Ishikawa (cell line): ENCODE measurements around the gene STIM1.

Experiments used
- CEBPB ChIP-seq: IDR thresholded peaks from 2 replicates; pipeline ENCODE4 v1.6.1; 2012
- CREB1 ChIP-seq: IDR thresholded peaks from 2 replicates; pipeline ENCODE4 v1.6.1; 2012; ENCODE audit warnings: low read depth
- EGR1 ChIP-seq: IDR thresholded peaks from 2 replicates; pipeline ENCODE4 v1.6.1; 2012
- EP300 ChIP-seq: IDR thresholded peaks from 2 replicates; pipeline ENCODE4 v1.6.1; 2012; ENCODE audit warnings: borderline replicate concordance
- FOXM1 ChIP-seq: IDR thresholded peaks from 2 replicates; pipeline ENCODE4 v1.6.1; 2012; ENCODE audit warnings: low read depth, borderline replicate concordance
- NFIC ChIP-seq: IDR thresholded peaks from 2 replicates; pipeline ENCODE4 v1.6.1; 2012
- RAD21 ChIP-seq: IDR thresholded peaks from 2 replicates; pipeline ENCODE4 v1.6.1; 2012; ENCODE audit warnings: low read depth
- TAF1 ChIP-seq: IDR thresholded peaks from 2 replicates; pipeline ENCODE4 v1.6.1; 2012; ENCODE audit warnings: low read depth, mild to moderate bottlenecking
- TCF12 ChIP-seq: IDR thresholded peaks from 2 replicates; pipeline ENCODE4 v1.6.1; 2012; ENCODE audit warnings: low read depth
- TEAD4 ChIP-seq: IDR thresholded peaks from 2 replicates; pipeline ENCODE4 v1.6.1; 2012
- USF1 ChIP-seq: IDR thresholded peaks from 2 replicates; pipeline ENCODE4 v1.6.1; 2012
- YY1 ChIP-seq: IDR thresholded peaks from 2 replicates; pipeline ENCODE4 v1.6.1; 2012; ENCODE audit warnings: low read depth
- ZBTB7A ChIP-seq: IDR thresholded peaks from 2 replicates; pipeline ENCODE4 v1.6.1; 2012; ENCODE audit warnings: low read depth
- TF ChIP-seq, protein P1 (sequence below): IDR thresholded peaks from 2 replicates; pipeline ENCODE4 v1.6.1; 2012
- TF ChIP-seq, protein P2 (sequence below): IDR thresholded peaks from 2 replicates; pipeline ENCODE4 v1.6.1; 2012; ENCODE audit warnings: low read depth, mild to moderate bottlenecking

Gene STIM1

GRCh38 chr11:3854977-3855807, at the start of gene STIM1:
Gene STIM1, plus strand, starts transcription at chr11:3855664. Its CDS starts 607 bp downstream, at chr11:3856271.
- TF ChIP-seq CREB1 (no peak), EGR1 (no peak), ZBTB7A (peak; percentile 68), TEAD4 (no peak), CEBPB (peak; percentile 11; the same call in 1 of the 2 replicates), NFIC (no peak), TAF1 (peak; percentile 47; the same call in 1 of the 2 replicates), EP300 (no peak), RAD21 (peak; percentile 77), USF1 (no peak), FOXM1 (no peak), YY1 (peak; percentile 39; the same call in 1 of the 2 replicates), TCF12 (peak; percentile 49)
- TF ChIP-seq, protein P1, sequence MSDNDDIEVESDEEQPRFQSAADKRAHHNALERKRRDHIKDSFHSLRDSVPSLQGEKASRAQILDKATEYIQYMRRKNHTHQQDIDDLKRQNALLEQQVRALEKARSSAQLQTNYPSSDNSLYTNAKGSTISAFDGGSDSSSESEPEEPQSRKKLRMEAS = peak; percentile 87
- TF ChIP-seq, protein P2, sequence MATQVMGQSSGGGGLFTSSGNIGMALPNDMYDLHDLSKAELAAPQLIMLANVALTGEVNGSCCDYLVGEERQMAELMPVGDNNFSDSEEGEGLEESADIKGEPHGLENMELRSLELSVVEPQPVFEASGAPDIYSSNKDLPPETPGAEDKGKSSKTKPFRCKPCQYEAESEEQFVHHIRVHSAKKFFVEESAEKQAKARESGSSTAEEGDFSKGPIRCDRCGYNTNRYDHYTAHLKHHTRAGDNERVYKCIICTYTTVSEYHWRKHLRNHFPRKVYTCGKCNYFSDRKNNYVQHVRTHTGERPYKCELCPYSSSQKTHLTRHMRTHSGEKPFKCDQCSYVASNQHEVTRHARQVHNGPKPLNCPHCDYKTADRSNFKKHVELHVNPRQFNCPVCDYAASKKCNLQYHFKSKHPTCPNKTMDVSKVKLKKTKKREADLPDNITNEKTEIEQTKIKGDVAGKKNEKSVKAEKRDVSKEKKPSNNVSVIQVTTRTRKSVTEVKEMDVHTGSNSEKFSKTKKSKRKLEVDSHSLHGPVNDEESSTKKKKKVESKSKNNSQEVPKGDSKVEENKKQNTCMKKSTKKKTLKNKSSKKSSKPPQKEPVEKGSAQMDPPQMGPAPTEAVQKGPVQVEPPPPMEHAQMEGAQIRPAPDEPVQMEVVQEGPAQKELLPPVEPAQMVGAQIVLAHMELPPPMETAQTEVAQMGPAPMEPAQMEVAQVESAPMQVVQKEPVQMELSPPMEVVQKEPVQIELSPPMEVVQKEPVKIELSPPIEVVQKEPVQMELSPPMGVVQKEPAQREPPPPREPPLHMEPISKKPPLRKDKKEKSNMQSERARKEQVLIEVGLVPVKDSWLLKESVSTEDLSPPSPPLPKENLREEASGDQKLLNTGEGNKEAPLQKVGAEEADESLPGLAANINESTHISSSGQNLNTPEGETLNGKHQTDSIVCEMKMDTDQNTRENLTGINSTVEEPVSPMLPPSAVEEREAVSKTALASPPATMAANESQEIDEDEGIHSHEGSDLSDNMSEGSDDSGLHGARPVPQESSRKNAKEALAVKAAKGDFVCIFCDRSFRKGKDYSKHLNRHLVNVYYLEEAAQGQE = no peak

- no peak for TF ChIP-seq YY1
- 0 out of 2 replicates have a peak, but pooled peaks have one; percentile 17 for TF ChIP-seq TCF12
- peak; percentile 23; the same call in 1 of the 2 replicates for TF ChIP-seq TAF1
- no peak for TF ChIP-seq NFIC
- TF ChIP-seq ZBTB7A = peak; percentile 98
- TF ChIP-seq, protein P1 = no peak
- peak; percentile 72 for TF ChIP-seq RAD21
Measured at GRCh38 chr11:3807909-3808860, 47.3 kb upstream of the STIM1 start, which contains the start of gene PGAP2. Gene PGAP2, plus strand, starts transcription at chr11:3808560. Its CDS starts 2,700 bp downstream, at chr11:3811260.

- TF ChIP-seq TCF12 (no peak), RAD21 (peak; percentile 71), TEAD4 (no peak), EP300 (no peak), USF1 (0 out of 2 replicates have a peak, but pooled peaks have one; percentile 21), TAF1 (no peak), YY1 (no peak), FOXM1 (no peak), EGR1 (no peak), CREB1 (no peak), NFIC (no peak), ZBTB7A (no peak)
- TF ChIP-seq, protein P2 = no peak
- TF ChIP-seq, protein P1 = no peak
Measured at GRCh38 chr11:3808861-3809623, 46.4 kb upstream of the STIM1 start.

DNA sequence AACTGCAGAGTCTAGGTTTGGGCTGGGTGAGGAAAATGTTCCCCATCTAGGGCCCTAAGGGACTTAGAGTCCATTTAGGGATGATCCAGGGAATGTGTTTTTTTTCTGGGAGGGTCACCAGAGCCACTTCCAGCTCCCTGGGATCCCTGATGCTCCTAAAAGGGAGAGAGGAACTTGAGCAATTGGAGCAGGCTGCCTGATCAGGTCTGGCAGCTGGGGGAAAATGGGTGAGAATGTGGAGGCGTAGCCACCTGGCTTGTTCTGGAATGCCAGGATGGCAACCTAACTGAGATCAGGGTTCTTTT, 45.9 kb upstream of the STIM1 start:
- TF ChIP-seq NFIC (no peak), RAD21 (no peak), TEAD4 (no peak), EGR1 (no peak), YY1 (no peak), TAF1 (no peak), ZBTB7A (no peak), FOXM1 (no peak), EP300 (no peak), CEBPB (no peak), CREB1 (no peak), USF1 (no peak)
- TF ChIP-seq, protein P1 = no peak
- TF ChIP-seq, protein P2 = no peak
